Raji (cell line): ENCODE data around the gene ZDHHC18.

Source experiments
- POLR2A ChIP-seq: IDR thresholded peaks from 2 replicates; pipeline ENCODE4 v1.6.1; 2011; ENCODE audit warnings: low read depth, low read length, control low read depth; ENCODE audit not compliant: insufficient read depth

The ZDHHC18 gene

GRCh38 chr1:26826261-26827105 is at the start of gene ZDHHC18:
ZDHHC18 (plus strand) TSS chr1:26826688; CDS start chr1:26826805, 117 bp downstream.
- peak; percentile 79 for TF ChIP-seq POLR2A

GRCh38 chr1:26779098-26779668 is 47.3 kb upstream of the ZDHHC18 start:
- TF ChIP-seq POLR2A, result no peak

GRCh38 chr1:26780344-26780957 is 46.0 kb upstream of the ZDHHC18 start:
- no peak for TF ChIP-seq POLR2A

- no peak for TF ChIP-seq POLR2A
Observed at GRCh38 chr1:26781206-26781825, 45.2 kb upstream of the ZDHHC18 start.

GRCh38 chr1:26782521-26783212 is 43.8 kb upstream of the ZDHHC18 start:
- TF ChIP-seq POLR2A, result no peak

- no peak for TF ChIP-seq POLR2A
Observed at GRCh38 chr1:26783646-26784022, 42.9 kb upstream of the ZDHHC18 start.

GRCh38 chr1:26784023-26784871 is 42.2 kb upstream of the ZDHHC18 start:
- TF ChIP-seq POLR2A, result no peak

GRCh38 chr1:26784886-26785285 is 41.6 kb upstream of the ZDHHC18 start:
- no peak for TF ChIP-seq POLR2A

GRCh38 chr1:26785611-26786436 is 40.7 kb upstream of the ZDHHC18 start:
- no peak for TF ChIP-seq POLR2A

- peak; percentile 76 for TF ChIP-seq POLR2A
Observed at GRCh38 chr1:26786437-26787380, 39.8 kb upstream of the ZDHHC18 start.

GRCh38 chr1:26787381-26787705 is 39.1 kb upstream of the ZDHHC18 start:
- no peak for TF ChIP-seq POLR2A

- TF ChIP-seq POLR2A, result peak; percentile 95
Observed at GRCh38 chr1:26787706-26788514, 38.6 kb upstream of the ZDHHC18 start, which contains the start of gene PIGV. PIGV (plus strand) TSS chr1:26787950; CDS start chr1:26790816, 2,866 bp downstream.
